GM18519 (cell line): ENCODE data around the gene BUB1B.
"Not testable (repeated sequence)": the region's sequence is repeated elsewhere in the genome, so short reads cannot be mapped to it uniquely, and the experiment has no call there.

ENCODE experiments used
- ATAC-seq: cut with Tn5 transposase; IDR thresholded peaks from one replicate; pipeline ENCODE4 v1.9.1; 2021; ENCODE audit warnings: mild to moderate bottlenecking, moderate library complexity; ENCODE audit not compliant: unreplicated experiment, low FRiP score

BUB1B gene, protein sequence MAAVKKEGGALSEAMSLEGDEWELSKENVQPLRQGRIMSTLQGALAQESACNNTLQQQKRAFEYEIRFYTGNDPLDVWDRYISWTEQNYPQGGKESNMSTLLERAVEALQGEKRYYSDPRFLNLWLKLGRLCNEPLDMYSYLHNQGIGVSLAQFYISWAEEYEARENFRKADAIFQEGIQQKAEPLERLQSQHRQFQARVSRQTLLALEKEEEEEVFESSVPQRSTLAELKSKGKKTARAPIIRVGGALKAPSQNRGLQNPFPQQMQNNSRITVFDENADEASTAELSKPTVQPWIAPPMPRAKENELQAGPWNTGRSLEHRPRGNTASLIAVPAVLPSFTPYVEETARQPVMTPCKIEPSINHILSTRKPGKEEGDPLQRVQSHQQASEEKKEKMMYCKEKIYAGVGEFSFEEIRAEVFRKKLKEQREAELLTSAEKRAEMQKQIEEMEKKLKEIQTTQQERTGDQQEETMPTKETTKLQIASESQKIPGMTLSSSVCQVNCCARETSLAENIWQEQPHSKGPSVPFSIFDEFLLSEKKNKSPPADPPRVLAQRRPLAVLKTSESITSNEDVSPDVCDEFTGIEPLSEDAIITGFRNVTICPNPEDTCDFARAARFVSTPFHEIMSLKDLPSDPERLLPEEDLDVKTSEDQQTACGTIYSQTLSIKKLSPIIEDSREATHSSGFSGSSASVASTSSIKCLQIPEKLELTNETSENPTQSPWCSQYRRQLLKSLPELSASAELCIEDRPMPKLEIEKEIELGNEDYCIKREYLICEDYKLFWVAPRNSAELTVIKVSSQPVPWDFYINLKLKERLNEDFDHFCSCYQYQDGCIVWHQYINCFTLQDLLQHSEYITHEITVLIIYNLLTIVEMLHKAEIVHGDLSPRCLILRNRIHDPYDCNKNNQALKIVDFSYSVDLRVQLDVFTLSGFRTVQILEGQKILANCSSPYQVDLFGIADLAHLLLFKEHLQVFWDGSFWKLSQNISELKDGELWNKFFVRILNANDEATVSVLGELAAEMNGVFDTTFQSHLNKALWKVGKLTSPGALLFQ

GRCh38 chr15:40160689-40161688, at the start of gene BUB1B:
TSS of gene BUB1B (plus strand) at chr15:40161069. CDS start at chr15:40161221, 152 bp downstream.
- ATAC-seq = peak; percentile 60

DNA sequence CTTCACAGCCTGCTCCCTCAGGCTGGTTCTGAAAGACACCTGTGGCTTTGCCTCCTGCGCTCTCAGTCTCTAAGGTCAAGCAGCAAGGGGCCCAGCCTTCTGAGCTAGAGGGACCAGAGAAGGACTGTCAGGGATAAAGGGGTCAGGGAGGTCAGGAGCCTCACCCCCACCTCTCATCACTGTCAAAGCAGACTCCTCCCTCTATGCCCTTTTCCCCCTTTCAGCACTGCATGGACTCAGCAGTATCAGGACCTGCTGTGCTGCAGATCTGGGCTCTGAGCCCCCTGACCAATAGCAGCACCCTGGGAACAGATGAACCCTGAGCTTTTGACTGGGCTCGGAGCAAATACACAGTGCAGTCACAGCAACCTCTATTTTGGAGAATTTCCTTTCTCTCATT, 49.0 kb upstream of the BUB1B start:
- no peak for ATAC-seq

GRCh38 chr15:40112789-40113188, 48.1 kb upstream of the BUB1B start:
- ATAC-seq = no peak

DNA sequence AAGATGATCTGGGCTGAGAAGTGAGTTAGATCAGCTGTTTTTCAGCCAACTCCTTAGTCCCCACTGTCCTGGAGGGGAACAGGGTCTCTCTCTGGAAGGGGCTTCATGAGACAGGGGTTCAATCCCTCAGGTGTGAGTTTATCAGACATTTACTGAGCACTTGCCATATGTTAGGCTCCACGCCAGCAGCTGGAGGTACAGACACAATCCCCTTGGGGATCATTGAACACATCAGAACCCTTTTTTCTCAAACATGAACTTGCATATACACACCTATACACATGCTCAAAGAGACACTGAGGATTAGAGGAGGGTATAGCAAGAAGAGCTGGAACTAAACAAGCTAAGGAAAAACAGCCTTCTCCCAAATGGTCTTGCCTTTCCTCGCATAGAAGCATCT, 46.7 kb upstream of the BUB1B start:
- ATAC-seq = no peak

GRCh38 chr15:40115106-40115505, 45.8 kb upstream of the BUB1B start:
- not testable (repeated sequence) for ATAC-seq

GRCh38 chr15:40115670-40116093, 45.2 kb upstream of the BUB1B start:
- peak; percentile 83 for ATAC-seq

DNA sequence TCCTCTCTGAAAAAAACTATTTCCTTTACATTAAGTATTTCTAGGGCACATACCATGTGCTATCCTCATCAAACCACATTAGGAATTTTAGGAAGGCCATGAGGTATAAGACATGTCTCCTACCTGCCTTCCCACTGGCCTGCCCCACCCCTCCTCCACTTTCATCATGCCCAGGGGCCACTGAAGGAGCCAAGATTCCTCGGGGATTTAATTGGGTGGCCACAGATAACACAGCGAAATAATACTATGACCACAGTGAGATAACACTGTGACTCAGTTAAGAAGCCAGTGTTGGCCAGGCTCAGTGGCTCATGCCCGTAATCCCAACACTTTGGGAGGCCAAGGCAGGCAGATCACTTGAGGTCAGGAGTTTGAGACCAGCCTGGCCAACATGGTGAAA, 42.4 kb upstream of the BUB1B start:
- no peak for ATAC-seq

- ATAC-seq = no peak
Measured at GRCh38 chr15:40121911-40122638, 38.8 kb upstream of the BUB1B start.

DNA sequence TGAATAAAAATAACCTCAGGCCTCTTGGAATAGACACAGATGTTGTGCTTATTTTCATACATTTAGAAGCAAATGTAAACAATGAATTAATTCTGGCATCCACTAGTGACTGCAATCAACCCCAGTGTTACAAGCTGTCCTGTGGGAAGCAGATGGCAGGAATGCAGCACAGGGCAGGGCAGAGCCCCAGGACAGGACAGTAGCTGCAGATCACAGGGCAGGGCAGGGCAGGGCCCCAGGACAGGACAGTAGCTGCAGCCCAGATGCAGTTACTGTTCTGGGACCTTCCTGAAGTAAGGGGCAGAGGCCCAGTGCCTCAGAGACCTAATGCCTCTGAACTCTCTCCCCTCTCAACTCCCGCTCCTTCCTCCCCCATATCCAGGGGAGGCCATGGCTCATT, 37.9 kb upstream of the BUB1B start:
- not testable (repeated sequence) for ATAC-seq

GRCh38 chr15:40123863-40124262, 37.0 kb upstream of the BUB1B start:
- ATAC-seq = not testable (repeated sequence)

GRCh38 chr15:40124333-40124732, 36.5 kb upstream of the BUB1B start:
- ATAC-seq = not testable (repeated sequence)

DNA sequence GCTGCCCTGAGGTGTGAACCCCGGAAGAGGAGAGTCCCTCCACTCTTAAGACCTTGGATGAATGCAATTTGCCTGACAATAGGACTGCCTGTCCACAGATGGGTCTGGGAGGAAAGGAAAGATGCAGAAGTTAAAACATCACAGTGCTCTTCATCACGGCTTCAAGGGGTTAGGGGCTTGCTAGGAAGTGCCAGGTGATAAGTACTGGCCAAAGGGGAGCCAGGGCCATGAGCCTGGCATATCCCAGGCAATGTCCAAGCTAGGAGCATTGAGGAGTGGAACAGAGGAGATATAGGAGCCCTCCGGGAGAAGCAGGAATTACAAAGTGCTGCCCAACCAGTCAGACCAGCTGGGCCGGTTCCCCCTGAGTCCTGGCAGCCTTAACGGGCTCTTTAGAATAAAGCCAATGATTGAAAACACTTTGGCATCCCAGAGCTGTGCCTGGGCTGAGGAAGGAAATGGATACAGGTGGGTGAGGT, 36.0 kb upstream of the BUB1B start:
- not testable (repeated sequence) for ATAC-seq

- no peak for ATAC-seq
Measured at GRCh38 chr15:40125950-40126349, 34.9 kb upstream of the BUB1B start.

- ATAC-seq = no peak
Measured at GRCh38 chr15:40128766-40129660, 31.9 kb upstream of the BUB1B start.

- no peak for ATAC-seq
Measured at GRCh38 chr15:40130118-40130517, 30.8 kb upstream of the BUB1B start.

GRCh38 chr15:40130799-40131502, 29.9 kb upstream of the BUB1B start:
- ATAC-seq = no peak

- ATAC-seq = no peak
Measured at GRCh38 chr15:40133544-40133943, 27.3 kb upstream of the BUB1B start.
